Cardiac muscle cell (in vitro differentiated cells and primary cell): ENCODE results near the gene SPACA1. TPM values are rescaled to one million over a fixed set of nuclear protein-coding genes. Genes with fewer than 3 reads are reported as not detected.

ENCODE experiments used
- DNase-seq, 2 donors: peaks; one replicate each; pipeline versions ENCODE4 v3.0.0 to v3.0.0-alpha.2; 2010 to 2017; ENCODE audit warnings: low read depth in 1 of 2, low spot score in 1 of 2
- H3K27ac ChIP-seq: fragments of 200-600 bp; sonication (generic); 2 replicates; pipeline ENCODE4 v1.5.1; 2016
- H3K27me3 ChIP-seq: fragments of 200-600 bp; sonication (generic); 2 replicates; pipeline ENCODE4 v1.6.0; 2016; ENCODE audit warnings: control low read depth
- H3K36me3 ChIP-seq: fragments of 200-600 bp; sonication (generic); 2 replicates; pipeline ENCODE4 v1.5.1; 2016; ENCODE audit warnings: control low read depth
- H3K4me1 ChIP-seq: fragments of 200-600 bp; sonication (generic); 2 replicates; pipeline ENCODE4 v1.8.1; 2017; ENCODE audit warnings: low read depth, mild to moderate bottlenecking, mixed run types
- H3K4me3 ChIP-seq: fragments of 200-600 bp; sonication (generic); 2 replicates; pipeline ENCODE4 v1.5.1; 2016; ENCODE audit warnings: mild to moderate bottlenecking
- H3K9me3 ChIP-seq: fragments of 200-600 bp; sonication (generic); 2 replicates; pipeline ENCODE4 v1.5.1; 2017; ENCODE audit warnings: low read depth, mild to moderate bottlenecking, control low read depth
- CTCF ChIP-seq: IDR thresholded peaks from 2 replicates; pipeline ENCODE4 v1.5.1; 2012; ENCODE audit warnings: low read depth, mild to moderate bottlenecking, low read length
- polyA plus RNA-seq: library from polyadenylated mRNA; unstranded; fragments of >200 nt; fragmentation: Nextera tagmentation; extraction: Ambion mirVana; gene quantifications from 2 replicates; pipeline ENCODE4 v1.2.1, GENCODE V29; 2016
- total RNA-seq: library from RNA; depleted of rRNA; stranded (reverse); fragments of >200 nt; gene quantifications from 2 replicates; pipeline ENCODE4 v1.2.3, GENCODE V29; 2016

The SPACA1 gene
- total and polyA plus RNA-seq, 2 experiments from 2014 or later, result not detected

- no peak overlapping the region for H3K27ac ChIP-seq
- H3K9me3 ChIP-seq, result no peaks in the 10 kb centered on the region
- H3K4me3 ChIP-seq, result no peak overlapping the region
- H3K27me3 ChIP-seq, result no peaks in the 10 kb centered on the region
- TF ChIP-seq CTCF, result no peak
- H3K36me3 ChIP-seq, result no peaks in the 10 kb centered on the region
- DNase-seq, result no peak
- no peaks in the 10 kb centered on the region for H3K4me1 ChIP-seq
Observed at GRCh38 chr6:88105741-88106340, 58.2 kb downstream of the SPACA1 start.

GRCh38 chr6:88107241-88107640, 59.6 kb downstream of the SPACA1 start:
- DNase-seq, result no peak
- H3K9me3 ChIP-seq, result no peaks in the 10 kb centered on the region
- TF ChIP-seq CTCF, result no peak
- no peaks in the 10 kb centered on the region for H3K36me3 ChIP-seq
- no peak overlapping the region for H3K27ac ChIP-seq
- no peaks in the 10 kb centered on the region for H3K27me3 ChIP-seq
- no peak overlapping the region for H3K4me3 ChIP-seq
- H3K4me1 ChIP-seq, result no peaks in the 10 kb centered on the region

- Histone ChIP-seq H3K36me3 (no peaks in the 10 kb centered on the region), H3K27ac (no peak overlapping the region), H3K9me3 (no peaks in the 10 kb centered on the region), H3K27me3 (no peaks in the 10 kb centered on the region), H3K4me1 (no peaks in the 10 kb centered on the region), H3K4me3 (no peak overlapping the region)
- TF ChIP-seq CTCF, result no peak
- DNase-seq, result no peak
Observed at GRCh38 chr6:88111991-88112390, 64.3 kb downstream of the SPACA1 start.

- H3K9me3 ChIP-seq, result no peaks in the 10 kb centered on the region
- H3K27me3 ChIP-seq, result no peaks in the 10 kb centered on the region
- no peaks in the 10 kb centered on the region for H3K36me3 ChIP-seq
- no peak for DNase-seq
- no peak for TF ChIP-seq CTCF
- H3K4me1 ChIP-seq, result no peaks in the 10 kb centered on the region
- no peak overlapping the region for H3K27ac ChIP-seq
- H3K4me3 ChIP-seq, result no peak overlapping the region
Observed at GRCh38 chr6:88114838-88115237, 67.2 kb downstream of the SPACA1 start.

GRCh38 chr6:88115307-88115706, 67.7 kb downstream of the SPACA1 start:
- H3K36me3 ChIP-seq, result no peaks in the 10 kb centered on the region
- no peaks in the 10 kb centered on the region for H3K4me1 ChIP-seq
- no peak for DNase-seq
- H3K27ac ChIP-seq, result no peak overlapping the region
- H3K9me3 ChIP-seq, result no peaks in the 10 kb centered on the region
- no peak for TF ChIP-seq CTCF
- no peaks in the 10 kb centered on the region for H3K27me3 ChIP-seq
- H3K4me3 ChIP-seq, result no peak overlapping the region

GRCh38 chr6:88116276-88116675, 68.6 kb downstream of the SPACA1 start:
- no peaks in the 10 kb centered on the region for H3K36me3 ChIP-seq
- H3K27ac ChIP-seq, result no peak overlapping the region
- TF ChIP-seq CTCF, result no peak
- no peaks in the 10 kb centered on the region for H3K27me3 ChIP-seq
- no peak overlapping the region for H3K4me3 ChIP-seq
- no peaks in the 10 kb centered on the region for H3K9me3 ChIP-seq
- DNase-seq, result no peak
- no peaks in the 10 kb centered on the region for H3K4me1 ChIP-seq
